GM20000 (cell line): Measurements from ENCODE around the gene PTBP1.
A peak's percentile ranks its signal among the peaks of the same experiment; 100 is the strongest.

Experiments used
- DNase-seq: peaks from one replicate; pipeline ENCODE4 v3.0.0; 2012; ENCODE audit warnings: low spot score
- CTCF ChIP-seq: IDR thresholded peaks from 2 replicates; pipeline ENCODE4 v1.5.1; 2012; ENCODE audit warnings: mild to moderate bottlenecking, control low read depth; ENCODE audit errors: extremely low read depth, missing control alignments

Gene PTBP1

DNA sequence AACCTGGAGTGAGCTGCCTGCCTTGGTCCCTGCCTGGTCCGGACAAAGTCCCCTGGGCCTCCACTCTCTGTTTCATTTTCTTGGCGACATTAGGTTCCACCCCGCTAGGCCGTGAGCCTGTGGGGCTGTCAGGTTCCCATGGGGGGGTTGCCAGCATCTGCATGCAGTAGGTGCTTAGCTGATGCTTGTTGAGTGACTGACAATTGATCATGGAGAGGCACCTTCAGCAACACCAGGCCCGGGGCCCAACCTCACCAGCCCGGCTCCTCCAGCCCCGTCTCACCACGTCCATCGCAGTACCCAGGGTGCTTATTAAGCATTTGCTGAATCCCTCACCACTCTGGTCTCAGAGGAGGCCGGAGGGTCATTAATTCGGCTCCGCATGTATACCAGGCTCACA lies 33.0 kb upstream of the PTBP1 start:
- no peak for DNase-seq
- no peak for TF ChIP-seq CTCF

GRCh38 chr19:765179-765738 lies 32.0 kb upstream of the PTBP1 start:
- no peak for DNase-seq
- no peak for TF ChIP-seq CTCF

GRCh38 chr19:768424-768823 lies 28.8 kb upstream of the PTBP1 start:
- no peak for TF ChIP-seq CTCF

DNA sequence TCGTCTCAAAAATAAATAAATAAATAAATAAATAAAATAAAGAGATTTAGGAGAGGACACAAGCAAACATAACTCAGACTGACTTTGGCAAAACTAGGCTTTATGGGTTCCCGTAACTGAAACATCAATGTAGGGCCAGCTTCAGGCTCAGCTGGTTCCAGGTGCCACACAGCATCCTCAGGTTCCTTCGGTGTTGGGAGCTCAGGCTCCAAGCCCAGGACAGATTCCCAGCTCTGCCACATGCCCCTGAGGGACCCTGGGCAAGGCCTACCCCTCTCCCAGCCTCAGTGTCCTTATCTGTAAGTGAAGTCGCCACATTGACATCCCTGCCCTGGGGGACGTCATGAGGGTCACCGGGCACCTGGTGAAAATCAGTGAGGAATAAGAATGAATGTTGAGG lies 27.6 kb upstream of the PTBP1 start:
- DNase-seq = no peak
- TF ChIP-seq CTCF = no peak

More at GRCh38 chr19:768424-768823, 28.8 kb upstream of the PTBP1 start:
- no peak for DNase-seq

- no peak for TF ChIP-seq CTCF
- peak; percentile 75 for DNase-seq
Observed at GRCh38 chr19:771332-771785, 25.9 kb upstream of the PTBP1 start.

DNA sequence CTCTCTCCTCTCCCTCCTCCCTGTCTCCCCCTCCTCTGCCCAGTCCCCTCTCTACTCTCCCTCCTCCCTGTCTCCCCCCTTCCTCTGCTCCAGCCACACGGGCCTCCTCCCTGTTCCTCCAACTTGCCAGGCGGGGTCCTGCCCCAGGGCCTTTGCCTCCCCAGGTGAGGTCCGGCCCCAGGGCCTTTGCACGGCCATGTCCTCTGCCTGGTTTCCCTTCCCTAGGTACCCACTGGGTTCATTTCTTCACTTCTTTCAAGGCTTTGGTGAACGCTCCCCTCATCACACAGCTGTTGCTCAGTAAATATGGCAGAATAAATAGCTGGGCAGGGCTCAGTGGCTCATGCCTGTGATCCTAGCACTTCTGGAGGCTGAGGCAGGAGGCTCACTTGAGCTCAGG lies 25.2 kb upstream of the PTBP1 start:
- no peak for TF ChIP-seq CTCF
- no peak for DNase-seq

DNA sequence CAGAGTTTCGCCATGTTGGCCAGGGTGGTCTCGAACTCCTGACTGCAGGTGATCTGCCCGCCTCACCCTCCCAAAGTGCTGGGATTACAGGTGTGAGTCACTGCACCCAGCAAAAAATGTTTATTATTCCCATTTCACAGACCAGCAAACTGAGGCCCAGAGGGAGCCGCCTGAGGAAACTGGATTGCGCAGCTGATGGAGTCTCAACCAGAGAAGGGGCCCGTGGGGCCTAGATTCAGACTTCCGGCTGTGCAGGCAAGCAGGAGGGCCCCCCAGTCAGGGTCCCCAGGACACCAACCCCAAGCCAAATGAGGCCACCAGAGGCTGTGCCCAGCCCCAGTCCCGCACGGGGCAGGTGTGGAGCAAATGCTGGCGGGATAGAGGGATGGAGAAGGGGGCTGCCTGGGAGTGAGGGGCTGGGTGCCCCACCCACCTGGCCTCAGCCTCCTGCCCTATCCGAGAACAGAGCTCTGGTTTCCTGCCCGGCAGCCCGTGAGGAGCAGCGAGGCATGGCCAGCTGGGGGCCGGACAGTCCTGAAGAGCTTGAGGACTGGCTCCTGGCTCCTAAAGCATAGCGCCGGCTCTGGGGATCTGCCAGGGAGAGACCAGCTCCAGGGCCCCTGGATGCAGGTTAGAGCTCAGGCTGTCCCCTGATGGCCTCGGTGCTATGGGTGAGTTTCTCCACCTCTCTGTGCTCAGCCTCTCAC lies 24.4 kb upstream of the PTBP1 start:
- no peak for DNase-seq

More for the DNA sequence above, 24.4 kb upstream of the PTBP1 start:
- no peak for TF ChIP-seq CTCF
